Stimulated activated CD4-positive, alpha-beta T cell treated with anti-CD3 and anti-CD28 coated beads, Interleukin-4, amount 100 ng/mL, for 24 hours (primary cell): Measurements from ENCODE around the gene PRKCE.
"Not testable (repeated sequence)": the region's sequence is repeated elsewhere in the genome, so short reads cannot be mapped to it uniquely, and the experiment has no call there.

ENCODE experiments used
- DNase-seq: peaks from one replicate; pipeline ENCODE4 v3.0.0-alpha.2; 2020

PRKCE gene

DNA sequence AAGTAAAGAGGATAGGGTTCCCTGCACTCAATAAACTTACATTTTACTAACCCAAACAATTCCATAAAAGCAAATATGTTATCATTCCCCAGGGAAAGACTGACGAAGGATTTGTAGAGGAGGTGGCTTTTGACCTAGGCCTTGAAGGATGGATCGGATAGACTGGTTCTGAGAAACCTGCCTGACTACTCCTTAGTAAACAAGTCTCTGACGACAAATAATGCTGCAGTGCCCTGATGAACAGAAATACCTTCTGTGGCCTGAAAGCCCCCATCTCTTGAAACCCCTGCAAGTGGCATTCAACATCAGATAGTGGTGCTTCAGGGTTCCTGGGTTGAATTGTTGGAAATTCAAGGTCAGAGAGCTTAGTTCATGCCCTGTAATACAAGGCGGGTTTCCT lies 19.2 kb downstream of the PRKCE start:
- DNase-seq: no peak

DNA sequence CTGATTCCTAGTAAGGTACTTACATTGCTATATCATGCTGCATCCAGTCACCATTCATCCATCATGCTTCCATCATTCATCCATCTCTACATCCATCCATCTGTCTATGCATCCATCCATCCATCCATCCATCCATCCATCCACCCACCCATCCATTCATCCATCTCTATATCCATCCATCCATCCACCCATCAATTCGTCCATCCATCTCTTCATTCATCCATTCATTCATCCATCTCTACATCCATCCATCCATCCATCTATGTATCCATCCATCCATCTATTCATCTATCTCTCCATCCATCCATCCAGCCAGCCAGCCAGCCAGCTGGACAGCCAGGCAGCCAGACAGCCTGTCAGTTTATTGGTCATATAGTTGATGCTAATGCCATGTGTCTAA lies 20.7 kb downstream of the PRKCE start:
- DNase-seq: no peak

DNA sequence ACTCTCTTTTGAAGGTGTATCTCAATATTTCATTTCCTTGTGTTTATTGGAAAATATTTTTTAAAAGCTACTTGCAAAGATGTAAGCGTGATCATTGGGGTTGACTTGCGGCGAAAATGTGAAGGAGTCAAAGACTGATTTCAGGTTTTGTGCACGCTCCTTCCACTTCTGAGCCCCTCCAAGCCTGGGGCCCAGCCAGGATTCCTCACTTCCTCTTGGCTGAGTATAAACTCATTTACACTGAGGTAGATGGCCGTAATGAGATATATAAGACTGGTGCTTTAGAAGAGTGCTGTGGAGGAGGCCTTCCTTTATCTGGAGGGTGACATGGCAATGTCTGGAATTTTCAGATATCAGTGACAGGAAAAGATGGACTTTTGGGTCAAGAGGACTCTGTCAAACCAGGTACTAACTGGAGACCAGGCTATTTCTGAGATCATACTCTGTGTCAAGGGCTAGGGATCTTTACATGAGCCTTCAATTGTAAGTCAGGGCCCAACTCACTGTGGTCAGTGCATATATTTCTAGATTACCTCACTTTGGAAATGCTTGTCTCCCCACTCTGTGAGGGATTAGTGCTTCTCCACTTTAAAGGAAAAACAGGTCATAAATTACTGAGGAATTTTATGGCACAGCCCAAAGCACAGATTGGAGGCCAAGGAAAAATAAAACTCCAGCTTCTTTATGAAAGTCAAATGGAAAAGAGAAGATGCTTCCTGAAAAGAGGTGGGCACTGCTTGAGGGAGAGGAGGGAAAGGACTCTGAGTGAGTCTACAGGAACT lies 22.8 kb downstream of the PRKCE start:
- DNase-seq: no peak

DNA sequence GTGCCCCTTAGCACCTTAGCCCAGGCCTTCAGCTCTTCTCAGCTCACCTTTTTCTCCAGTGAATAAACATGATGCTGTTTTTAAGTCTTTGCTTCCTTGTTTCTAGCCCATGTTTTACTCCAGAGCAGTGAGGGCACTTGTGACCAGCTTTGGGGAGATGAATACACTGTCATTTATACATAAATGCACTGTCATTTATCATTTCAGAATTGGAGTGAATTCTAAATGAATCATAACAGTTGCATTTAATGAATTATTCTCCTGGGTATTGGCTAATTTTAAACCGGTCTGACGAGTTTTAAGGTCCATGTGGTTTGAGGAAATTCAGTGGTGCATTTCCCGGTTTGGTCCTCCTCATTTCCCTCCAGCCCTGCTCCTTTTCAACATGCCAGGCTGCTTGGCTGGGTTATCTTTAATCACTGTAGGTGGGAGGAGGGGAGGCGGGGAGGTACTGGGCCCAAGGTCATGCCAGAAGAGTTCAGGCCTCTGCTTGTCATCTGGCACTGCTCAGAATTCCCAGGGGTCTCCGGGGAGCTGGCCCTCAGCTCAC lies 23.9 kb downstream of the PRKCE start:
- no peak for DNase-seq

DNA sequence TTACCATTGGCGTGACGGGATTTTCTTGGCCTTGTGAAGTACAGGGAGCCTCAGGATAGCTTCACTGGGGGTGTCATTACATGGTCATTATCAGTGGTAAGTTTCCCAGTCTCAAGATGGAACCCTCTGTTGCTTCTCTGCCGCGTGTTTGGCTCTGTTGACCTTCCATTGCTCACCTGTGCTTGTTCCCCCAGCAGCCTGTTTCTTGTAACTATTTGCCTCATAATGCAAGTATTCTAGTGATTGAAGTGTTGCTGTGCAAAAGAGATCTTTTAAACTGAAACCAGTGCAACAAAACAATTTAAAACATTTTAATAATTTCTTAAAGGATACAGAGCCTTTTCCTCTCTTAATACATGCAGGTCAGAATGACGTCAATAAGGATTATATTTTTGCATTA lies 24.6 kb downstream of the PRKCE start:
- DNase-seq: no peak

DNA sequence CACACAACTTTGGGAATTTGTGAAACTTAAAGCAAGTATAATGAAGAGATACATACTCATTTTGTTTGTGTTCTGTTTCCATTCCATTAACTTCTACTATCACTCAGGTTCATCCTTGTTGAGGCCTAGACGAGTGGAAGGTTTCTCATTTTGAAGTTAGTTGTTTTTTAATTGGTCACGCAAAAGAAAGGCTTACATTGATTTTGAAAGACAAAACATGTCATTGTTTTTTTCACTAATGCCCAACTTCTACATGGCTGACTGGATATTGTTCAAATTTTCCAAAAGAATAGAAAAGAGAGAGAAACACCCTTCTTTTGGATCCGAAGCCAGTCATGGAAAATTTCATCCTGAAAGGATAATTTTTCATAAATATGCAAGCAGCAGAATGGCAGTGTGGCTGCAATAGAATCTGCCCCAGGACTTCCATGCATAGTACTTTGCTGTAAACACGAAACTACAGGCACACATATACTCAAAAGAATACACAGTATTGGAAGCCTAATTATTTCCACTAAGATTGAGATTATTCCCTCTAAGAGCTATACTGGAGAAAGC lies 27.4 kb downstream of the PRKCE start:
- DNase-seq: no peak

DNA sequence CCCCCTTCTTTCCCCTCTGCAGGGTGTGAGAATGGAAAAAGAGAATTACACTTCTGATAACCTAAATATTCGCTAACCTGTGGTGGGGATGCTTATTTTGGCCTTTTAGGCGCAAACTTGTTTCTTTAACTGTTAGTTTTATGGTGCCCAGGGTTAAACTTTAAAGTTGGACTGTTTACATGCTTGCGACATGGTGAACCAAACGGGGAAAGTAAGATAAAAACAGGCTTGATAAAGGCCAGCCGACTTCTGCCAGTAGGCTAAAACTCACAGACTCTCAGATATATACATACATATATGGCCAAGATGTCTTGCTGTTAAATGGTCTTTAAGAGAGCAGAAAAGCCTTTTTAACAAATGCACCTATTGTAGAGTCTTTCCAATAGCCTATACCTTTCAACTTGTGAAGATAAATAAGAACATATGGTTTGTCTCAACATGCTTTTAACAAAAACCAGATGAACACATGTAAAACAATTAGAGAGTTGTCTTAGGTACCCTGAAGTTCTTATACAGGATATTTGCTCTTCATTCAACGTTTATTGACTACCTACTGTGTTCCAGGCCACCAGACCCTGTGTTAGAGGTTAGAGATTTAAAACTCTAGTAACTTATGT lies 29.0 kb downstream of the PRKCE start:
- DNase-seq: no peak

DNA sequence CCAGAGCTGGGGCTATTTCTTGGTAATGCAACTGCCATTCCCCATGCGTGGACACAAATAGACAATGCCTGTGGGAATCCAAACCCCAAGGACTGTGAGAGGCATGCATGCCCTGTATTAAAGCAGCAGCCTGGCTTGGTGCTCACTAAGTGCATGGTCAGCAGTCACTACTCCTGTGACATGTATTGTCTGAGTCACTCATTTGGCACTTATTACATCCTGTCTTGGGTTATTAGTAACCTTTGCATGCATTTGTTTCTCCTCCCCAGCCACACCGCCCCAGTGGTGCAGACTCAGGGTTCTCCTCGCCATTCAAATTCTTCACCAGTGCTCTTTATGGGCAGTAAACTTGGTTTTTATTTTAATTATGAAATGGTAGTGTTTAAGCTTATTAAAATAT lies 30.2 kb downstream of the PRKCE start:
- no peak for DNase-seq

DNA sequence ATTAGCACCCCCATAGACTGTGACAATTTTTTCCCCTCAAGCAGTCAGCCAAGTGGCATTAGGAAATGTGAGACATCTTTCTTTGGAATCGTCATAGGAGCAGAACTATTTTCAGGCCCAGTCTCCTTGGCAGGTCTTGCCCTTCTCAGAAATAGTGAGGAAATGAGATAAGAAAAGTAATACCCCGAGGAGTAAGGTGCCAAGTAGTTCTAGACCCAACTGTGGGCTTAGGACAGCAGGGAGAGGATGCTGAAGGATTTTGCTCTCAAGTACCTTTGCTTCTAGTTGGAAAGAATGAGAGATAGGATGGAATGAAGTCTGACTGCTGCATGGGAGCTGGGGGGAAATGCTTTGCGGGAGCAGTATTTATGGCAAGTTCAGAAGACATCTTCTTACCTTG lies 31.8 kb downstream of the PRKCE start:
- no peak for DNase-seq

DNA sequence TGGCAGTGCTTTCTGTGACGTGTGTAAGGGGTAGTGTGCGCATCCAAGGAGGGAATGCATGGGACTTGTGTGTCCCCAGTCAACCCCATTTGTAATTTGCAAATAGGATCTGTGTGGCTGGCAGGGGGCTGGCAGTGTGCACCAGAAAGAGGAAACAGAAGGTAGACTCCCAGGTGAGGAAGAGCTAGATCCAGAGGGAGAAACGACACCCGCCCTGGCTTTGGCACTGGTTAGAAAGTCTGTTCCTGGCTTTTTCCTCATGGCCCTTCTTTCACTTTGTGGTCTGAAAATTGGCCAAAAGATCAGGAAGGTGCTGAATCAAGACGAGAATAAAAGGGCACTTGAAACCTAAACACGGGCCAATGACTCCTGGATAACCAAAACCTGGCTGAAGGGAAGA lies 33.3 kb downstream of the PRKCE start:
- no peak for DNase-seq

DNA sequence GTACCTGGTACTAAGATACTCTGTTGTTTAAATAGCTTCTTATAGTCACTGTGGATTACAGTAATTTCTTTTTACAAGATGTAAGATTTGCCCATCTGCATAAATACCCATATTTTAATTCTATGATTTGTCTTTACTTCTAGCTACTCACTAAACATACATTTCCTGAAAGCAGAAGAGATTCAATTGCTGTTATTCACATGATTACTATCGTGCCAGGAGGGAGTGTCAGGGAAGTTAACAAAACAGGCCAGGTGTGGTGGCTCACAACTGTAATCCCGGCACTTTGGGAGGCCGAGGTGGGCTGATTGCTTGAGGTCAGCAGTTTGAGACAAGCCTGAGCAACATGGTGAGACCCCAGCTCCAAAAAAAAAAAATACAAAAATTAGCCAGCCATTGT lies 33.8 kb downstream of the PRKCE start:
- no peak for DNase-seq

DNA sequence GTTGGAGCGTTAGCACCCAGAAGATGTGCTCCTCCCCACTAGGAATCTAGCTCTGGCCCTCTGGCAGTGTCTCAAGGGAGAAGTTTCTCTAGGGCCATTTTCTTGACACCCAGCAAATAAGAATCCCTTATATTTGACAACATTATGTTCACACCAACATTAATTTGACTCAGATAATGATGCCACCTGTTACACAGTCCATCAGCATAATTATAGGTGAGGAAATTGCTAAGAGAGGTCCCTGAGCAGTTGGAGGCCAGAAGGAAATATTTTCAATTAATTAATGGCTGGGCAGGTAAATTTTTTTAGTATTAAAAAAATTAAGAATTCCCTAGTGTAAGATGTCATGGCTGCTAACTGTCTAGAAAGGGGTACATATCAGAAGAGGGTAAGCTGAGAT lies 36.5 kb downstream of the PRKCE start:
- no peak for DNase-seq

DNA sequence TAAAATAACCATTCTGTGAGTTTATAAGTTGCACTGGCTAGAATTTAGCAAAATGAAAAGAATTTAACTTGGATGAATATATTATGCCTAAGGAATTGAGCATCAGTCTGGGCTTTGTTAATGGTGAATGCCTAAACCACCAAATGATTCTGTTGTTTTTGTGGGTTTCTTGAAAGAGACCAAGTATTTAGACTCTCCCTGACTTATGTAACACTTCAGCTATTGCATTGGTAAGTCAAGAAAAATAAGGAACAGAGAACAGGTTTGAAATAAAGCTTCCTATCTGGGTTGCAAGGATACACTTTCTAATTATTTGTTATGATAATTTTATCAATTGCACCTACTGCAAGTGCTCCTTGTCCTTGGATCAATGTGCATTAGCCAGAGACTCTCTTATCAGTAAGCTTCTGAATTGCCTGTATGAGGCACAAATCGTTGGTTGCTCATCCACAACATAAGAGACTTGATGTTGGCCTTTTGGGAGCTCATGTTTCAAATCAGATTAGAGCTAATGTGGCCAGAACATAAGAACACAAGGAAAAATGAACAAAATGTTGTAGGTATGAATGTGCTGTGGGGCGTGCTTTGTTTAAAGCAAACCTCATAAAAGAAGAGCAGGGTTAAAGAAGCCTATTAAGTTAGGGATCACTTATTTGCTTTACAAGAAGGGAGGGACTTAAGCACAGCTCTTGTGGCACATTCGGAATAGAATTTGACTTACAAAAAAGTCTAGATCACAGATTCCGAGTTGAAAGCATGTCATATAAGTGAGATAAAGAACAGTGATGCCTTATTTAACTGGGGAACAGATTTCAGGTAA lies 37.2 kb downstream of the PRKCE start:
- DNase-seq: no peak

DNA sequence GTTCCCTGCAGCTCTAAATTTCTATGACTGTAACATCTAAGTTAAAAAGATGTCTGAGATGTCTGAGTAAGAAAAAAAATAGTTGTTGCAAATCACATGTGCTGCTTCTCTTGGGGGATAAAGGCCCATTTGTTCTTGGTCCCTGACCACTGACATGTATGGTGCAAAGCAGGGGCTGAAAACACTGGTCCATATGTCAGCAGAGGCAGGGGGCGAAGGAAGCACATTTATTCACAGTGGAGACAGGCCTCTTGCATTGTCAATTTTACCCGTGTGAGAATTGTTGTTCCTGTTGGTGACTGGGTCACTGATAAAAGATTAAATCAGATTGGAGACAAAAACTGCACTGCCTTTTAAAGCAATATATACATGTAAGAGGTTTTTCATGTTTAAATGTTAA lies 38.8 kb downstream of the PRKCE start:
- DNase-seq: no peak

DNA sequence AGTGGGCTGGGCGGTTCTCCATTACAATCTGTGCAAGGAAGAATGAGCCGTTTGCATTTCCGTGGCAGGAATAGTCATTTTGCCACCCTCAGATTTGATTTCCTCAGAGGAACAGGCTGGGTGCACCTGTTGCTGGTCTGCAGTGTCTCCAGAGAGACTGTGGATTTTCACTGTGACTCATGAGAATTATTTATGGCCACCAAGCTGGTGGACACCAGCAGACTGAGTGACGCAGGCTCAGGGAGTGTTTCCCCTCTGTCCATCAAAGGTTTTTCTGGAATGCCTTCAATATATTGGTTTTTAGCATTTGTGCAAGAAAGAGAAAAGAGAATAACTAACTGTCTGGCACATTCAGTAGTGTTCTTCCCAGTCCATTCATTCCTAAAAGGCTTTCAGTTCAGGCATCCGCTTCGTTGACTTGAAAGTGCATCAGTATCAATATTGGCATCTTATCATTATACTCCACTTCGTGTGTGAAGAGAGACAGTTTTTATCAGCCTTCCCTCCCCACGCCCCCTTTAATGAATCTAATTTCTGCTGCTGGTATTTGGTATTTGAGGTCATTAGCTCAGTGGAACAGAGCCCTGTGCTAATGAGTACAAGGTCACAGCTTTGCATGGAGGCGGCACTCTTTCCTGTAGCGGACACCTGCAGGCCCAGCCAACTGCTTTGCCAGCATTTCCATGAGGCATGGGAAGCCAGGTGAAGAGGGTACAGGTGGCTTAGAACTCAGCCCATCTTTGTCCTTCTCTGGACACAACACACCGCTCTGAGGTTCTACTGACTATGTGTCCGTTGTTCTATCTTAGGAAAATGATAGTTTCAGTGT lies 39.9 kb downstream of the PRKCE start:
- no peak for DNase-seq

DNA sequence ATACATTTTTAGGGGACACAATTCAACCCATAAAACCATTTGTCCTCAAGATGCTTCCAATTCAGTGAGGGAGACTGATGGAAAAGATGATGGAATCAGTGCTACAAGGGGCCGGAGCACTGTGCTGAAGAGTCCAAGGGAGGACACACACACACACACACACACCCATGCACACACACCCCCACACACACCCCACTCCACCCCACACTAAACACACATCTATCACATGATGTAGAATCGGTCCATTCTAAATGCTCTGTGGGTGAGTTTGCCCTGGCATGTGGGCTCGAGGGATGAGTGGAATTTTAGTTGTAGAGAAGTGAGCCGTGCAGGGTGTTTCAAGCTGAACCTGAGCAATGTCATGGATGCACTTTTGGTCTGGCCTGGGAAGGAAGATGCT lies 41.1 kb downstream of the PRKCE start:
- DNase-seq: no peak

DNA sequence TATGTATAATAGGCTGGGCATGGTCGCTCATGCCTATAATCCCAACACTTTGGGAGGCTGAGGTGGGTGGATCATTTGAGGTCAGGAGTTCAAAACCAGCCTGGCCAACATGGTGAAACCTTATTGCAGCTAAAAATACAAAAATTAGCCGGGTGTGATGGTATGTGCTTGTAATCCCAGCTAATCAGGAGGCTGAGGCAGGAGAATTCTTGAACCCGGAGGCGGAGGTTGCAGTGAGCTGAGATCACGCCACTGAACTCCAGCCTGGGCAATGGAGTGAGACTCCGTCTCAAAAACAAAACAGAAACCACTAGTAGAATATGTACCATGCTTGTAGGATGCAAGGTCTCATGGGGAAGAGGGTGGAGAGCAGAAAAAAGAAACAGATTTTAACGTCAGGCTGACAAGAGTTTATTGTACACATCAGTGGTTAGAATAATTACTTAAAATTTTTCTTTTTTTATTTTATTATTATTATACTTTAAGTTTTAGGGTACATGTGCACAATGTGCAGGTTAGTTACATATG lies 44.1 kb downstream of the PRKCE start:
- DNase-seq: not testable (repeated sequence)

DNA sequence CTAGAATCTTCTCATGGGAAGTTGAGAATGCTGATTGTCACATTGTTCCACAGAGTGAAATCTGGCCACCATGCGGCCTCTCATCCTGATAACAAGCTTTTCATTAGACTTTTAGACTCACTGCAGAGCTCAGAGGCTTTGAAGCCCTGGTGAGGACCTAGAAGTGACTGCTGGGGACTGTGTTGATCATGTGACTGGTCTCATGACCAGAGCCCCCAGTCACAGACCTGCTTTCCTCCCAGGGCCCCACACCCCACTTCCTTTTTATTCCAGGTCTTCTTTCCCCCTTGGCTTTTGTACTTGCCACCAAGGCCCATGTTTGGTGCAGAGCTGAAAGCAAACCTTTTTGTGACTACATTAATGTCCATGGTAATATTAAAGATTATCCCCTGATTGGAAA lies 45.2 kb downstream of the PRKCE start:
- DNase-seq: no peak

DNA sequence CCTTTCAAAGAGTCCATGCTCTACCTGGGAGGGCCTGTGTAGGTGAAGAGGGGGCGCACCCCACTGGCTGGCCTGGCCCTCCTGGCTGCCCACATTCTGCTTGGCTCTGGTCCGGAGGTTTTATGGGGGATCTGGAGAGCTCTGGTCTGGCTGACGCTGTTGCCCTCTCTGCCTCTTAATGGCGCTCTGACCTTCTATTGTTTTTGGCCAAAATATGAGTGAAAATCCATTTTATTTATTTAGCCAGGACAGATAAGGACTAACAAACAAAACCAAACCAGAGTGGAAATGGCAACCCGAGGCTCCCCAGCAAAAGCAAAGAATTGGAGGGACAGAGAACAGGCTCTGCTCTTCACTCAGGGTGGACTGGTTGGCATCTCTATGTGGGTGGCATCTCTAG lies 45.7 kb downstream of the PRKCE start:
- no peak for DNase-seq

DNA sequence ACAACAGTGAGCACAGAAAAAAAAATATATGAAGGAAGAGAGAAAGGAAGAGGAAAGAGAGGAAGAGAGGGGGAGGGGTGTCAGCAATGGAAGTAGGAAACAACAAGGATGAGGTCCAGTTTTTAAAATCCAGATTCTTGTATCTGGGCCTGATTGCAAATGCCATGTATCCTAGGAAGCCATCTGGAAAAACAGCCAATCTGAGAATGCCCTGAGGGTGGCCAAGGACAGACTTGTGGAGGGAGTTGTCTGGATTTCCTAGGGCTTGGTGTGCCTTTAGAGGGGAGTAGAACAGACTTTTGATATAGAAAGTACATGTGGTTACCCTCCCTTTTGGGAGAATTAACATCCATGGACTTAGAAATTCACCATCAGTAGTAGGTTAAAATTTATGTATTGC lies 47.1 kb downstream of the PRKCE start:
- DNase-seq: no peak

DNA sequence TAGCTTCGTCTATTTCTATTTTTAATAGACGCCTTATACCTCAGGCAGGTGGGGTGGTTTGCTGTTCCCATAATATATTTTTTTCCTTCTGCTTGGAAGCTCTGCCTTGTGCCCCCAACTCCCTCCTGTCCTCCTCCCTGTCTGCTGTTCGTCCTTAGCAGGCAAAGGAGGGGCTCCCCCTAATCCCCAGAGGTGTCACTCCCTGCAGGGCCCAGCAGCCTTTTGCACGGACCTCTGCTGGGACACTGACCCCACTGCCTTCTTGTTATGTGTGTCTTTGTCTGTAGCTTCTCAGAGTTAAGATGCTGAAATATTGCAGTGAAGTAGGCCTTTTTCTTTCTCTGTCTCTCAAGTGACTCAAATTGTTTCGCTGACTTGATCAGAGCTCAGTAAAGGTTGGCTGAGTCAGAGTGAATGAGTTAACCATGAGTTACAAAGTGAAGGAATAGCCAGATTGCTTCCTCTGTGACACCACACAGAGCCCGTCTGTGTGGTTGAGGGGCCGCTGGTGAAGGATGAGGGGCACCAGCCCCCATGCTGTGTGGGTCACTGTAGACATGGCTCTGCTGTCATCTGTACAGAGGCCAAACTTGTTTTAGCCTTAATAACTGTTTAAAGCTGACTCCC lies 47.7 kb downstream of the PRKCE start:
- no peak for DNase-seq
